Measurements from ENCODE around the gene KREMEN2.

KREMEN2 gene

DNA sequence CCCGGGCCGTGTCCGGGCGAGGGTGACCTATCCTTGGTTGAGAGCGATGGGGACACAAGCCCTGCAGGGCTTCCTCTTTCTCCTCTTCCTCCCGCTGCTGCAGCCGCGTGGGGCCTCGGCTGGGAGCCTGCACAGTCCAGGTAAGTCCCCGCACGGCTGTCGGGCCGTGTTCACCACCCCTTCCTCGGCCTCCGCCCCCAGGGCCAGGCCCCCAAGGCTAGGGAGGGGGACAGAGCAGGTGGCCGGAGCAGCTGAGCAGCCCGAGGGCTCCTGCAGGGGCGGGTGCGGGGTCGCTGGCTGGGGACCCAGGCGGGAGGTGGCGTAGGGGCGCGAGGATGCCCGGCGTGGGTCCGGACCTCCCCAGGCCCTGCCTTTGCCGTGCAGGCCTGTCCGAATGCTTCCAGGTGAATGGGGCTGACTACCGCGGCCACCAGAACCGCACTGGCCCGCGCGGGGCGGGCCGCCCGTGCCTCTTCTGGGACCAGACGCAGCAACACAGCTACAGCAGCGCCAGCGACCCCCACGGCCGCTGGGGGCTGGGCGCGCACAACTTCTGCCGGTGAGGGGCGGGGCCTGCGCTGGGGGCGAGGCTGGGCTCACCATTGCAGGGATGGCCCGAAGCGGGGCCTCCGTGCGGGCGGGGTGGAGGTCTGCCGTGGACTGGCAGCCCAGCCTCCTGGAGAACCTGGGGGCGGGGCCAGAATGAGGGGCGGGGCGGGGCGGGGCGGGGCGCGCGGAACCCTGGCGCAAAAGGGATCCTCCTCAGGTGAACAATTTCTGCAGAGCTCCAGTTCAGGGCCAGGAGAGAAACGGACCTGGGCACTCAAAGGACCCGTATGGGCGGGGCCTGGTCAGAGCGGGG lies 631 bp downstream of the KREMEN2 start:
- peak; percentile 94 for DNase-seq (ENCODE audit: low spot score)

DNA sequence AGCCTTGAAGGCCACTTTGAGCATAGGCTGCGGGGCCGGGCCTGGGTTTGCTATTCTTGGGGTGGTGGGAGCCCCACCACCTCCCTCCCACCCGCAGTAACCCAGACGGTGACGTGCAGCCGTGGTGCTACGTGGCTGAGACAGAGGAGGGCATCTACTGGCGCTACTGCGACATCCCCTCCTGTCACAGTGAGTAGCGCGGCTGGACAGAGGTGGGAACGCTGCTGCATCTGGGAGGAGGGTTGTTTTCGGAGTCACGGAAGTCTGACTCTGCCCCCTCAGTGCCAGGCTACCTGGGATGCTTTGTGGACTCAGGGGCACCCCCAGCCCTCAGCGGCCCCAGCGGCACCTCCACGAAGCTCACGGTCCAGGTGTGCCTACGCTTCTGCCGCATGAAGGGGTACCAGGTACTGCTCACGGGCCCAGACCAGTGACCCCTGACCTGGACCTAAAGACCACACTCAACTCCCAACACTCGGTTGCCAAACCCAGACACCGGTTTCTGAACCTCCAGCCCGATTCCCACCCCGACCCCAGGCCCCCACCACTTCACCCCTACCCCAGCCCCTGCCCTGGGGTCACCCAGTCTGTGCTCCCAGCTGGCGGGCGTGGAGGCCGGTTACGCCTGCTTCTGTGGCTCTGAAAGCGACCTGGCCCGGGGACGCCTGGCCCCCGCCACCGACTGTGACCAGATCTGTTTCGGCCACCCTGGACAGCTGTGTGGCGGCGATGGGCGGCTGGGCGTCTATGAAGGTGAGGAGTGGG lies 2.1 kb downstream of the KREMEN2 start:
- DNase-seq (ENCODE audit: low spot score), result no peak

DNA sequence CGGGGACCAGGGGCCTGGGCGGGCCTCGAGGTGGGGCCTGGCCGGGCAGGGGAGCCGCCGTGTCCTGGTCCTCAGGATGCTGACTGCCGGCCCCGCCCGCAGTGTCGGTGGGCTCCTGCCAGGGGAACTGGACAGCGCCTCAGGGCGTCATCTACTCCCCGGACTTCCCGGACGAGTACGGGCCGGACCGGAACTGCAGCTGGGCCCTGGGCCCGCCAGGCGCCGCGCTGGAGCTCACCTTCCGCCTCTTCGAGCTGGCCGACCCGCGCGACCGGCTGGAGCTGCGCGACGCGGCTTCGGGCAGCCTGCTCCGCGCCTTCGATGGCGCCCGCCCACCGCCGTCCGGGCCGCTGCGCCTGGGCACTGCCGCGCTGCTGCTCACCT lies 2.7 kb downstream of the KREMEN2 start:
- DNase-seq (ENCODE audit: low spot score), result no peak

DNA sequence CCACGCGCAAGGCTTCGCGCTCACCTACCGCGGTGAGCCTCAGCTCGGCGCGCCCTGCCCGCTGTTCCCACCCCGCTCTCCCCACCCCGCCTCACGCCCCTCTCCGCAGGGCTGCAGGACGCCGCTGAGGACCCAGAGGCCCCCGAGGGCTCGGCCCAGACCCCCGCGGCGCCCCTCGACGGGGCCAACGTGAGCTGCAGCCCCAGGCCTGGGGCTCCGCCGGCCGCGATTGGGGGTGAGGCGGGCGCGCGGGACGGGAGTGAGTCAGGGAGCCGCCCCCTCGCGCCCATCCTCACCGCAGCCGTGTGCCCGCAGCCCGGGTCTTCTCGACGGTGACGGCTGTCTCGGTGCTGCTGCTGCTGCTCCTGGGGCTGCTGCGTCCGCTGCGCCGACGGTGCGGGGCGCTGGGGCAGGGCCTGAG lies 3.1 kb downstream of the KREMEN2 start:
- no peak for DNase-seq (ENCODE audit: low spot score)

DNA sequence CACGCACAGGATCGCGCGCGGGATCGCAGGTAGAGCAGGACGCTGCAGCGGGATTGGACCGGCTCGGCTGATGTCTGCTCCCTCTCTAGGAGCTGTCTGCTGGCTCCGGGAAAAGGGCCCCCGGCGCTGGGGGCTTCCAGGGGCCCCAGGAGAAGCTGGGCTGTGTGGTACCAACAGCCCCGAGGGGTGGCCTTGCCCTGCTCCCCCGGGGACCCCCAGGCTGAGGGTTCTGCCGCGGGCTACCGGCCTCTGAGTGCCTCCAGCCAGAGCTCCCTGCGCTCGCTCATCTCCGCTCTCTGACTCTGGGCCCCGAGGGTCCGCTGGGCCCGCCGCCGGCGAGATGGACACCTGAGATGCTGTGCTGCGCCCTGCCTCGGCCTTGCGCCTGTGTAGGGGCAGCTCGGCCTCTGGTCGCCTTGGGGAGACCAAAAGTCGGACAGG lies 3.7 kb downstream of the KREMEN2 start:
- no peak for DNase-seq (ENCODE audit: low spot score)

DNA sequence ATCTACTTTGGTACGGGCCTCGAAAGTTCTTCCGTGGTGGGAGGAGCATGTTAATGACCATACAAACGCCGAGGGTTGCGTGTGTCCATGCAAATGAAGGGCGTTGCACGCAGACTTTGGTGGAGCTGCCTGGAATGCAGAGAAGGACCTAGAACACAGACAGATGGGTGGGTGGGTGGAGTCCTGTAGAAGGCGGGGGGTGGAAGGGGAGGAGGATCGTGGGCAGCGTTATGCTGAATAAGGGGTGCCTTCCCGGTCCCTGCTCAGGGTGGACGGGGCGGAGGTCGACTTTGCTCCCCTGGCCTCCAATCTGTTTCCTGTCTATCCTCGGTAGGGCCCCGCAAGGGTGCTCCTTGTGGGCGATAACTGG lies 4.3 kb downstream of the KREMEN2 start:
- no peak for DNase-seq (ENCODE audit: low spot score)

DNA sequence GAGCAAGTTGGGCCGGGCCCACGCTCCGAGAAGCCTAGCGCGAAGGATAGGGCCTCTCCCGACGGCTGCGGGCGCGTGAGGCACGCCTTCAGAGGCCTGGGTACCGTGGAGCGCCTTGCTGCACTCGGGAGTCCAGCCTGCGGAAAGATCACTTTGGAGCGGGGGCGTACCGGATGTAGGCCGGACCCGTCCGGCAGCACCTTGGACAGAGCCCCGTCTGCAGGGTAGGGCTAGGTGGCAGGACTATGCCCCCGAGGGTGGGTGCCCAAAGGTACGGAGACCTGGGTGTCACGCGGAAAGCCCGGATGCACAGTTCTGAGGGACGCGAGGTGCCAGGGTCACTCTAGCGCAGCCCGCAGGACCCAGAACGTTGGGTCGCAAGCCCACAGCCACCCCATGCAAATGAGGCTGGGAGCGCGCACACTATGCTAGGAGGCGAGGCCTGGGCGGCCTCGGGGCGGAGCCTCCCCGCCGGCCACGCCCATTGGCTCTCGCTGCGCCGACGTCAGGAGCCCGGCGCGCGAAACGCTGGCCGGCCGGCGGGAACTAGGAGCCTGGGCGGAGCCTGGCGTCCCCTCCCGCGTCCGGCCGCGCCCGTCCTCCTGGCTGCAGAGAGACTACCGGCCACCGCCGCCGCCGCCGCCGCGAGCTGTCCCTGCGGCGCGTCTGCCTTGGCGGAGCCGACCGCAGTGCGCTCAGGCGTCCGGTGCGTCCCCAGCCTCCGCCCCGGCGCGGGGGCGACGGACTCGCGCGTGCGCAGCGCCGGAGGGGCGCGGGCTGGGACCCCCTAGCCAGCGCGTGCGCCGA lies 4.9 kb downstream of the KREMEN2 start, which contains the start of gene PAQR4:
TSS of gene PAQR4 (plus strand) at position 611 of the 807 bp plus-strand sequence. CDS start 327 bp downstream, outside the sequence.
- peak; percentile 92 for DNase-seq (ENCODE audit: low spot score)

DNA sequence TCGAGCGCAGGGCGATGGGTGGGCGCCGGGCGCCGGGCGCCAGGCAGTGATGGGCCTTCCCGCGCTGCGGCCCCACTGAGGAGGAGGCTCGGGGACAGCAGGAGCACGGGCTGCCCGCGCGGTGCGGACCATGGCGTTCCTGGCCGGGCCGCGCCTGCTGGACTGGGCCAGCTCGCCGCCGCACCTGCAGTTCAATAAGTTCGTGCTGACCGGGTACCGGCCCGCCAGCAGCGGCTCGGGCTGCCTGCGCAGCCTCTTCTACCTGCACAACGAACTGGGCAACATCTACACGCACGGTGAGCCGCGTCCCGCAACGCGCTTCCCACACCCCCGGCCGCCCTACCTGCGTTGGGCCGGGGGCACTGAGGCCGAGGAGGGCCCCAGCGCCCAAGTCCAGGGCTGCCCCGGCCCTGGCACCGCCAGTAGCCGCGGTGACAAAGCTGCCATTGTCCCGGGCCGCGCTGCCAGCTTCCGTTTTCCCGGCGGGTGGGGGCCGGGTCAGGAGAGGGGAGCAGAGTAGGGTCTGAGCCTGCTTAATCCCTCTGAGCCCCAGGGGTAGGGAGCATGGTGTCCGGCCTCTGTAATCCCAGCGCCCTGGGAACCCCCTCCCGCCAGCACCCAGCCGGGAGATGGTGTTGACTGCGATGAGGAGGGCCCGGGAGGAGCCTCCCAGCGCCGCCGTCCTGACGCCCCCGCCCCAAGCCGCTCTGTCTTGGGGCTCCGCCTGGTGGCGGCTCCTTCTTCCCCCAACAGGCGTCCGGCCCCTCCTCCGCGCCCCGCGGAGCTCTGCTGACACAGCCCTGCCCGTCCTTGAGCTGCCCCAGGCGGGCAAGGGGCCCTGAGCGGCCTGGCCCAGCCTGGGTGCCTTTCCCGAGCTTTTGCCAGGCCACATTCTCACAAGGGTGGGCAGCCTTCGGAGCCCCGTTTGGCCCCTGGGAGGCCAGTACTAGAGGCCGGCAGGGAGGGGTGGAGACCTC lies 5.8 kb downstream of the KREMEN2 start:
- peak; percentile 69 for DNase-seq (ENCODE audit: low spot score)

DNA sequence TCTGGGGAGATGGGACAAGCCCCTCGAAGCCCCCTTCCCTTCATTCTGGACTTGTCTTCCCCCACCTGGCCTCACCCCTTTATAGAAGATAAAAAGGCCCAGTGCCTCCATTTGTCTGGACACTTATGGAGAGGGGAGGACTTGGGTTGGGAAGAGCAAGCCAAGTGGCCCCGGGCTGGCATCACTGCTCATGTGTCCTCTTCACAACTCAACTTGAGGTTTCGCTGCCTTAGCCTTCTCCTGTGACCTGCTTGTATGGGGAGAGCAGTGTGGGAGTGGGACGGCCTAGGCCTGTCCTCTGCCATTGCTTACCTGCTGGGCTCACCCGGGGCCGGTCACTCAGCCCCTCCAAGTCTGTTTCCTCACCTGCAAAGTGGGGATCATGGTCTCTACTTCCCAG lies 6.5 kb downstream of the KREMEN2 start:
- DNase-seq (ENCODE audit: low spot score), result no peak

DNA sequence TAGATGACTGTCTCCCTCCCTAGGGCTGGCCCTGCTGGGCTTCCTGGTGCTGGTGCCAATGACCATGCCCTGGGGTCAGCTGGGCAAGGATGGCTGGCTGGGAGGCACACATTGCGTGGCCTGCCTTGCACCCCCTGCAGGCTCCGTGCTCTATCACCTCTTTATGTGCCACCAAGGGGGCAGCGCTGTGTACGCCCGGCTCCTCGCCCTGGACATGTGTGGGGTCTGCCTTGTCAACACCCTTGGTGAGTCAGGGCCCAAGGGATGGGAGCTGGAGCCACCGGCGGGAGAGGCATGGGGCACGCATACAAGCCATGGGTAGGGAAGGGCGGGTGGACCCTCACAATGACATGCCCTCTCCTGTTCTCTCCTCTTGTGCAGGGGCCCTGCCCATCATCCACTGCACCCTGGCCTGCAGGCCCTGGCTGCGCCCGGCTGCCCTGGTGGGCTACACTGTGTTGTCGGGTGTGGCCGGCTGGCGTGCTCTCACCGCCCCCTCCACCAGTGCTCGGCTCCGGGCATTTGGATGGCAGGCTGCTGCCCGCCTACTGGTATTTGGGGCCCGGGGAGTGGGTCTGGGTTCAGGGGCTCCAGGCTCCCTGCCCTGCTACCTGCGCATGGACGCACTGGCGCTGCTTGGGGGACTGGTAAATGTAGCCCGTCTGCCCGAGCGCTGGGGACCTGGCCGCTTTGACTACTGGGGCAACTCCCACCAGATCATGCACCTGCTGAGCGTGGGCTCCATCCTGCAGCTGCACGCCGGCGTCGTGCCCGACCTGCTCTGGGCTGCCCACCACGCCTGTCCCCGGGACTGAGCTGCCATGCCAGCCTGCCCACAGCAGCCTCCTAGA lies 7.3 kb downstream of the KREMEN2 start:
- DNase-seq (ENCODE audit: low spot score), result no peak

DNA sequence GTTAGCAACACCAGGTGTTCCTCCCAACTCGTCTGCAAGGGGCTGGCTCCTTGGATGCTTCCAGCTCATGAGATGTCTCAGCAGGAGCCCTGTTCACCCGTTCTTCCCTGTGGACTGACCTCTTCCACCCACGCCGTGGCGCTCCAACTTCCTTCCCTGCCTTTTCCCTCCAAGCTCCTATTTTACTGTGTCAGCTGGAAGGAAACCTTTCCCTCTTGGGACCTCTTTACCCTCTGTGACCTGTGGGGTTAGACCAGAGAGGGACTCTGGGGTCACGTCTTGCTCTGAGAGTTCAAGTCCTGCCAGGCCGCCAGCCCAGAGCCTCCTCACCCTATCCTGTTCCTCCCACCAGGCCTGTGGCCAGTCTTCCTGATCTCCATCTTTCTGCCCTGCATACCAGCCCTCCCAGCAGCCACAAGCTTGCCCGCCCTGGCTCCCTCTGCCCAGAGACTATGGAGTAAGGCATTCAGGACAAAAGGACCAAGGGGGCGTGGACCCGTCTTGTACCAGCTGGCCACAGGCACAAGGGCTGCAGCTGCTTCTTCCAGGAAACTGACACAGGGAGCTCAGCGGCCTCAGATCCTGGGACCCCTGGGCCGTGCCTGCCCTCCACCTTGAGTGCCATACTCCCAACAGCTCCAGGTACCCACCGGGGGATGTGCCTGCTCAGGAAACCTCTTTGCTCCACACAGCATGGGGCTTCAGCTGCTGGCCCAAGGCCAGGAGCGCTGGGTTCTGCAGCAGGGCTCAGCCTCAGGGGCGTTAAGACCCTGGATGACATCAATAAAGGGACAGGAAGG lies 8.1 kb downstream of the KREMEN2 start:
- no peak for DNase-seq (ENCODE audit: low spot score)

DNA sequence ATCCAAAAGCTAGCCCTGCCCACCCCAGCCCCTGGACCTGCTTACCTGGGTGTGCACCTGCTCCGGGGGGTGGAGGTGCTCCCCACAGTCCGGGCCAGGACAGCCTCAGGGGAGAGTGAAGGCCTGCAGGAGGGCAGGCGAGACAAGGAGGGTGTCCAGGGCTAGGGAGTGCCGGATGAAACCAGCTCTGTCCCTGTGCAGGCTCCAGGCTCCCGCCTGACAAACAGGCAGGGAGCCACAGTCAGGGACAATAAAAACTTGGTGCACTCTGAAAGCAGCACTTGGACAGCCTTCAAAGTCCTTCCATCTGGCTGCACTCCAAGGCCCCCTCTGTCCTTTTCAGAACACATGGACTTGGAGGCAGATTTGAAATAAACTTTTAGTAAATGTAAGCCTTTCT lies 9.0 kb downstream of the KREMEN2 start:
- no peak for DNase-seq (ENCODE audit: low spot score)

DNA sequence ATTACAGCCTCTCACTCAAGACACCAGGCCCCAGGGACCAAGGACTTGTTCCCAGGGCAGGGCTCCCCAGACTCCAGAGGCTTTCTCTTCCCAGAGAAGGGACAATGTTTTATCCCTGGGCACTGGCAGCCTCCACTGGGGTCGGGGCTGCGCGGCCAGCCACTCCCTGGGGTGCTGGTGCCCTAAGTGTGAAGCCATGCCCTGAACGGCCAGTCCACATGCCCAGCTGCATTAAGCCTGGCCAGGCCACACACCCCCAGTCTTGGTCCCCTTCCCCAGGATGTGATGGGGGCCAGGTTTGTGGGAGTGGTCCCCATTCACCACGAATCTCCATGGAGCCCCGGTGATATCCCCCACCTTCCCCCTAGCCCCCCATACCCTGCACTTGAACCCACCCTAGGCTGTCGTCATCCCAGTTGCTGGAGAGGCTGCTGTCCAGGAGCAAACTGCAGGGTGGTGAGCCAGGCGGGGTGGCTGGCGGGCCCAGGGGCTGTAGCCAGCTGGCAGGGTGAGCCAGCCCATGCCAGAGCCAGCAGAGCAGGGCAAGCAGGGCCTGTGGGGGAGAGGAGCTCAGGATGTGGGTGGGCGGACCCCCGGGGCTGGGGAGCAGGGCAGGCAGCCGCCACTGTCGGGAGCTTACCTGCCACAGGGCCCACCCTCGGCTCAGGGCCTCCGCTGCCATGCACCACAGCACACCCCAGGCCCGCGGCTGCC lies 9.7 kb downstream of the KREMEN2 start:
- DNase-seq (ENCODE audit: low spot score), result no peak

DNA sequence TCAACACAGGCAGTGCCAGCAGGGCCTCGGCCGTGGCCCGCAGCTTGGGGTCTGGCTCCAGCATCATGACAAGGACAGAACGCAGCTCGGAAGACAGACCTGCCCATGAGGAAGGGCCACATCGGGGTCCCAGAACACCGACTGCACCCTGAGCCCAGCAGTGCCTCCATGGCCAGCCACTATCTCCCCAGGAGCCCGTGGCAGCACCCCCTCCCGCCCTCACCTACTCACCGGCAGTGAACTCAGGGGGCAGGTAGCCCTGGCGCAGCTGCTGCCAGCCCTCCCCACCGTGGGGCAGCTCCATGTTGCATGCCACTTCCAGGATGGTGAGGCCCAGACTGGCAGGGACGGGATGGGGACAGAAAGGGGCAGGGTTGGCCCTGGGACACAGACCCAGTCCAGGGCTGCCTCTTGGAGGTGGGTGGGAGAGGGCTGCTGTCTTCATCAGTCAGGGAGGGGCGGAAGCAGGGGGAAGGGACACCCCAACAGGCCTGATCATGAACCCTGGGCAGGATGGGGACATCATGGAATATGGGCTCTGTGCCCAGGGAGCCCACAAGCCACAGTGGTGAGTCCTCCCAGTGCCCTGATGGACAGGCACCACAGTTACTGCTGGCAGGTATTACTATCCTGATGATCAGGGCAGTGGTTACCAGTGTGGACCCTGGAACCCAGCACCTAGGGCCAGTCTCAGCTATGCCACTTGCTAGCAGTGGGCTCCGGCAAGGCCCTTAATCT lies 10.4 kb downstream of the KREMEN2 start:
- no peak for DNase-seq (ENCODE audit: low spot score)

DNA sequence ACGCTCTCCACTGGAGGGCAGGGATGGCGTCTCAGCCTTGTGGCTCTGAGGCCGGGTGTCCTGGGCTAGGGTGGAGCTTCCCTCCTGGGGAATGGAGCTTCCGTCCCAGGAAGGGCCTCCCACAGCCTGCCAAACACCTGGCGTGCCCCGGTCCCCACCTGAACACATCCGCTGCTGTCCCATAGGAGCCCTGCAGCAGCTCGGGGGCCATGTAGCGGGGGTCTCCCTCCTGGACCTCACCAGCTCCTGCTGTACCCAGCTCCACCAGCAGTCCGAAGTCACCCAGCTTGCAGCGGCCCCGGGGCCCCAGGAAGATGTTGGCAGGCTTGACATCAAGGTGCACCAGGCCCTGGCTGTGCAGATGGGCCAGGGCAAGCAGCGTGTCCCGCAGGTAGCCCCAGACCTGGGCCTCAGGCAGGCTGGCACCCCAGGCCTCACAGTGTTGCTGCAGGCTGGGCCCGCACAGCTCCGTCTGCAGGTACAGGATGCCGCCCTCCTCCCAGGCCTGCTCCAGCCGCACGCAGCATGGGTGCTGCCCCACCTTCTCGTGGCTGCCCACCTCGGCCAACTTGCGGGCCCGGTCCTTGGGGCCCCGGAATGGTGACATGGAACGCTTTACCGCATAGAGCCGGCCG lies 11.2 kb downstream of the KREMEN2 start:
- DNase-seq (ENCODE audit: low spot score), result no peak

DNA sequence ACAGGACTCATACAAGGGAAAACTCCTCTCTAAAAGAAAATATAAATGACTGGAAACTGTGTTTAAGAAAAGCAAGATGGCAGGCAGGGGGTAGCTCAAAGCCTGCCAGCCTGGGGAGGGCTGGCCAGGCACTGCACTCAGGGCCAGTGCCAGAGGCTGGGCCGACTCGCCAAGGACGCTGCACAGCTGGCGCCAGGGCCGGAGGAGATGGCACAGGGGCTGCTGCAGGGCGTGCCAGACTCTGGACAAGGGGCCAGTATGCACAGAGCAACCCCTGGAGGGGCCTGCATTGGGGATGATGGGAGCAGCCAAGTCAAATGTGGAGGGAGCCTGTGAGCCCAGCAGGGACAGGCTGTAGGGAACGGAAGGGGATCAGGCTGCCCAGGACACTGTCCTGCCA lies 12.1 kb downstream of the KREMEN2 start:
- no peak for DNase-seq (ENCODE audit: low spot score)

DNA sequence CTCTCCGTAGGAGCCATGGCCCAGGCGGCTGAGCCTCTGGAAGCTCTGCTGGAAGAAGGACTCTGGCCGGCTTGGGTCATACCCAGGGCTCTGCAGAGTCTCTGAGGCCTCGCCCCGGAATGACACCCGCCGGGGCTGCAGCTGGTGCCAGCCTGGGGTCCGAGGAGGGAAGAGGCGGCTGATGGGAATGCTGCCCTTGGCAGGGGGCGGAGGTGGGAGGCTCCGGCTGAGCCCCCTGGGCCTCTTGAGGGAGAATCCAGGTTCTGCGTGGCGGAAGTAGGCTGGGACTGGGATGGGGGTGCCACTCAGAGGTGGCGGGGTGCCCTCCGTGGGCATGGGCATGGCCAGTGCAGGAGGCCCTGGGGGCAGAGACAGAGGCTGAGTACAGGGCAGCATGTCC lies 12.6 kb downstream of the KREMEN2 start:
- DNase-seq (ENCODE audit: low spot score), result no peak

DNA sequence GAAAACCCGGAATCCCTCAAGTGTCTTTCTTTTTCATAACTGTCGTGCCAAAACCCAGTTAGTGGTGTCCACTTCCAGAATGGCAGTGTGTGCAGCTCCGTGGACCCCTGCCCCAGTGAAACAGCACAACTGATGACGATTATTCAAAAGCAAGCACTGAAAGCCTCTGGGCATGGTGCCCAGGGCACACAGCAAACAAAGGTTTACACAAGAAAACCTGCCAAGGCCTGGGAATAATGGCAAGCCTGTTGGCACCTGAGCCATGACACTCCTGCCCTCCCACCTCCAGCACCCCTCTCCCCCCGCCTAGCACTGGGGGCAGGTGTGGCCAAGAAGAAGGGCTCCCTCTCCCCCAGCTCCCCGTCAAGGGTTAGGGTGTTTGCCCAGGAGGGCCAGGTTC lies 13.4 kb downstream of the KREMEN2 start:
- DNase-seq (ENCODE audit: low spot score), result no peak

All from HuH-7 (cell line).